ENCODE measurements around the gene ZNF536. TPM values are rescaled to one million over a fixed set of nuclear protein-coding genes. Genes with fewer than 3 reads are reported as not detected.

Gene ZNF536
- total RNA-seq, 1 experiment from 2014 or later: not detected

DNA sequence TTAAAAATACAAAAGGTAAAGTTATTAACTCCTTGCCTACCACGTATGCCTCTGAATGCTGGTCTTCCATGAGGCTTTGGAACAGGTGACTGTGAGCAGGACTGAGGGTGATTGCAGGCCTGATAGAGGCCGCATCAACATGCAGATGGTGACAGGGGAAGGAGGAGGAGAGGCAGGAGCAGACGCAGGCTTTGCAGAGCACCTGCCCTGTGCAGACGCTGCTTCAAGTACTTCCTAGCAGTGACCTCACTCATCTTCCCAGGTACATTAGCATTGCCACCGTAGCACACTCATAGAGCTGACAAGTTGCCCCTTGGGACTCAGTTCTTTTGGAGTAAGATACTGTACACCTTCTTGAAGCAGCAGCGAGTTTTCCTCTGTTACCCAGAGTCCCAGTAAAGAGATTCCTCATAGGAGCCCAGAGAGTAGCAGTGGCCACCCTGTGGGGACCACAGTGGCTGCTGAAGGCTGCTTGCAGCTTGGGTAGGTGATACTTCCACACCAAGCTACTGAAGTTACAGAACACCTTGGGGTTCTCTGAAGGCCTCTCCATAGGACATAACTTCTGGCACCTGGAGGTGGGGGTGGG lies 56.0 kb downstream of the ZNF536 start:
- Histone ChIP-seq H3K79me1 (ENCODE audit: insufficient read depth, low read depth, low read length, poor library complexity, severe bottlenecking) (no peaks in the 10 kb centered on the region), H4K20me1 (ENCODE audit: control insufficient read depth, insufficient read depth, insufficient read length) (no peaks in the 10 kb centered on the region), H2BK15ac (ENCODE audit: low read depth, low read length) (no peak overlapping the region), H4K8ac (replicated peaks; ENCODE audit: insufficient read length, low read depth, low read length) (no peak overlapping the region), H2BK12ac (ENCODE audit: insufficient read length, low read depth, low read length) (no peak overlapping the region), H2BK120ac (ENCODE audit: low read depth, low read length, poor library complexity, severe bottlenecking) (no peak overlapping the region), H3K27ac (ENCODE audit: insufficient read length, low read depth, low read length) (no peak overlapping the region), H3K23me2 (ENCODE audit: insufficient read length, low read depth, low read length, poor library complexity, severe bottlenecking) (no peaks in the 10 kb centered on the region), H2AFZ (ENCODE audit: low read length) (no peak overlapping the region), H3K79me2 (ENCODE audit: insufficient read depth, low read length) (no peaks in the 10 kb centered on the region), H2AK5ac (ENCODE audit: insufficient read length, low read length) (no peak overlapping the region), H3T11ph (ENCODE audit: low read length) (no peak overlapping the region), H3K4me2 (ENCODE audit: insufficient read depth, insufficient read length, low read length) (no peak overlapping the region), H3K56ac (ENCODE audit: insufficient read length, low read depth, low read length) (no peak overlapping the region), H3K9me3 (ENCODE audit: control insufficient read depth, low read depth, low read length) (no peaks in the 10 kb centered on the region), H3K18ac (ENCODE audit: insufficient read length, low read depth, low read length) (no peak overlapping the region), H3K14ac (ENCODE audit: insufficient read depth, low read length) (no peak overlapping the region; the same call in 1 of the 2 replicates), H2BK20ac (ENCODE audit: low read depth, low read length, poor library complexity, severe bottlenecking) (no peak overlapping the region), H3K4ac (ENCODE audit: low read depth, low read length) (no peak overlapping the region), H3K4me1 (ENCODE audit: insufficient read depth, low read length) (no peaks in the 10 kb centered on the region), H4K5ac (ENCODE audit: insufficient read length, low read depth, low read length) (no peak overlapping the region), H3K9ac (ENCODE audit: extremely low read depth, insufficient read length, low read length) (no peak overlapping the region), H3K27me3 (ENCODE audit: insufficient read depth, low read length) (no peaks in the 10 kb centered on the region), H4K91ac (ENCODE audit: insufficient read length, low read depth, low read length) (no peak overlapping the region), H2BK5ac (ENCODE audit: insufficient read length, low read length) (no peak overlapping the region), H3K23ac (ENCODE audit: insufficient read length, low read depth, low read length) (peak overlapping the region; percentile 38)
- no peaks in the 10 kb centered on the region for H3K36me3 Mint-ChIP-seq (ENCODE audit: insufficient read depth in 1 of 3, low read depth in 3 of 3)
- H3K9me3 Mint-ChIP-seq: no peaks in the 10 kb centered on the region
- TF ChIP-seq, protein P1, sequence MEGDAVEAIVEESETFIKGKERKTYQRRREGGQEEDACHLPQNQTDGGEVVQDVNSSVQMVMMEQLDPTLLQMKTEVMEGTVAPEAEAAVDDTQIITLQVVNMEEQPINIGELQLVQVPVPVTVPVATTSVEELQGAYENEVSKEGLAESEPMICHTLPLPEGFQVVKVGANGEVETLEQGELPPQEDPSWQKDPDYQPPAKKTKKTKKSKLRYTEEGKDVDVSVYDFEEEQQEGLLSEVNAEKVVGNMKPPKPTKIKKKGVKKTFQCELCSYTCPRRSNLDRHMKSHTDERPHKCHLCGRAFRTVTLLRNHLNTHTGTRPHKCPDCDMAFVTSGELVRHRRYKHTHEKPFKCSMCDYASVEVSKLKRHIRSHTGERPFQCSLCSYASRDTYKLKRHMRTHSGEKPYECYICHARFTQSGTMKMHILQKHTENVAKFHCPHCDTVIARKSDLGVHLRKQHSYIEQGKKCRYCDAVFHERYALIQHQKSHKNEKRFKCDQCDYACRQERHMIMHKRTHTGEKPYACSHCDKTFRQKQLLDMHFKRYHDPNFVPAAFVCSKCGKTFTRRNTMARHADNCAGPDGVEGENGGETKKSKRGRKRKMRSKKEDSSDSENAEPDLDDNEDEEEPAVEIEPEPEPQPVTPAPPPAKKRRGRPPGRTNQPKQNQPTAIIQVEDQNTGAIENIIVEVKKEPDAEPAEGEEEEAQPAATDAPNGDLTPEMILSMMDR (conservative IDR thresholded peaks at IDR 0.05): no peak
- H3K27me3 Mint-ChIP-seq (ENCODE audit: low read depth): no peaks in the 10 kb centered on the region; the same call in none of the 2 replicates
- DNase-seq: no peak
- no CpG with 5 or more reads among the region's 6 CpGs for WGBS (ENCODE audit: extremely low coverage, insufficient read length, low lambda C conversion rate)
- no peaks in the 10 kb centered on the region for H3K4me1 Mint-ChIP-seq
- H3K27ac Mint-ChIP-seq: no peak overlapping the region; a peak in 1 of 7 replicates
- H3K4me3 Mint-ChIP-seq: no peak overlapping the region

All from H9 (cell line).